ENCODE data around the gene ARHGDIB.

- TF ChIP-seq POLR2AphosphoS5 (IDR thresholded peaks at IDR 0.05; ENCODE audit: low read depth, low read length), result no peak
- TF ChIP-seq TAF1 (IDR thresholded peaks at IDR 0.05; ENCODE audit: low read depth, low read length), result no peak
- no peak for TF ChIP-seq POLR2A (IDR thresholded peaks at IDR 0.05; ENCODE audit: low read depth, low read length)
- TF ChIP-seq SPI1 (IDR thresholded peaks at IDR 0.05; ENCODE audit: low read depth, low read length), result no peak
- TF ChIP-seq POU2F2 (IDR thresholded peaks at IDR 0.05; ENCODE audit: low read depth, low read length), result no peak
Measured at GRCh38 chr12:14953752-14954151, 7.6 kb downstream of the ARHGDIB start.
